DND-41 (cell line): ENCODE results near the gene ALB.

Source experiments
- ATAC-seq: fragments of 200-7000 bp; cut with Tn5 transposase; 3 replicates; pipeline ENCODE4 v1.9.1; 2021; ENCODE audit warnings: low read depth; ENCODE audit not compliant: insufficient read depth
- DNase-seq: peaks from one replicate; pipeline ENCODE4 v3.0.0-alpha.2; 2020
- H2AFZ ChIP-seq: 2 replicates; pipeline ENCODE4 v1.6.0; 2012; ENCODE audit warnings: low read depth, low read length
- H3K27ac ChIP-seq: 2 replicates; pipeline ENCODE4 v1.5.1; 2012; ENCODE audit warnings: low read length, inconsistent platforms
- H3K27me3 ChIP-seq: fragments of 200-600 bp; sonication (generic); 2 replicates; pipeline ENCODE4 v1.6.0; 2012; ENCODE audit warnings: low read length, mild to moderate bottlenecking, inconsistent platforms; ENCODE audit not compliant: insufficient read depth, poor library complexity
- H3K36me3 ChIP-seq: 2 replicates; pipeline ENCODE4 v1.5.1; 2012; ENCODE audit warnings: low read length, inconsistent platforms; ENCODE audit not compliant: insufficient read depth
- H3K4me1 ChIP-seq: 2 replicates; pipeline ENCODE4 v1.5.1; 2012; ENCODE audit warnings: mild to moderate bottlenecking, low read length; ENCODE audit not compliant: insufficient read depth
- H3K4me2 ChIP-seq: 2 replicates; pipeline ENCODE4 v1.6.0; 2012; ENCODE audit warnings: mild to moderate bottlenecking, moderate library complexity, low read length, inconsistent platforms; ENCODE audit not compliant: insufficient read depth
- H3K4me3 ChIP-seq, 2 experiments: fragments of 200-600 bp in 1 of 2; shearing (Covaris generic) in 1 of 2; 2 replicates each; pipeline ENCODE4 v1.5.1; 2012 to 2016; ENCODE audit warnings: inconsistent platforms in 2 of 2, low read length in 2 of 2, mild to moderate bottlenecking in 2 of 2, low read depth in 1 of 2, moderate library complexity in 1 of 2
- H3K79me2 ChIP-seq: 2 replicates; pipeline ENCODE4 v1.6.0; 2012; ENCODE audit warnings: low read length, inconsistent platforms; ENCODE audit not compliant: insufficient read depth
- H3K9ac ChIP-seq: 2 replicates; pipeline ENCODE4 v1.6.0; 2012; ENCODE audit warnings: low read depth, mild to moderate bottlenecking, inconsistent platforms, low read length, moderate library complexity
- H3K9me3 ChIP-seq: 2 replicates; pipeline ENCODE4 v1.5.1; 2012; ENCODE audit warnings: low read length, moderate library complexity, mild to moderate bottlenecking, inconsistent platforms; ENCODE audit not compliant: insufficient read depth, severe bottlenecking
- H4K20me1 ChIP-seq: 2 replicates; pipeline ENCODE4 v1.6.0; 2012; ENCODE audit warnings: low read length; ENCODE audit not compliant: insufficient read depth
- EZH2 ChIP-seq: IDR thresholded peaks from 3 replicates; pipeline ENCODE4 v1.6.1; 2012; ENCODE audit warnings: borderline replicate concordance, low read depth, mild to moderate bottlenecking, moderate library complexity, low read length, inconsistent platforms; ENCODE audit not compliant: severe bottlenecking
- TF ChIP-seq, protein P1 (sequence below): IDR thresholded peaks from 2 replicates; pipeline ENCODE4 v1.5.1; 2012; ENCODE audit warnings: borderline replicate concordance, low read length, moderate library complexity, mild to moderate bottlenecking; ENCODE audit not compliant: poor library complexity, severe bottlenecking; ENCODE audit errors: extremely low read depth

The ALB gene

DNA sequence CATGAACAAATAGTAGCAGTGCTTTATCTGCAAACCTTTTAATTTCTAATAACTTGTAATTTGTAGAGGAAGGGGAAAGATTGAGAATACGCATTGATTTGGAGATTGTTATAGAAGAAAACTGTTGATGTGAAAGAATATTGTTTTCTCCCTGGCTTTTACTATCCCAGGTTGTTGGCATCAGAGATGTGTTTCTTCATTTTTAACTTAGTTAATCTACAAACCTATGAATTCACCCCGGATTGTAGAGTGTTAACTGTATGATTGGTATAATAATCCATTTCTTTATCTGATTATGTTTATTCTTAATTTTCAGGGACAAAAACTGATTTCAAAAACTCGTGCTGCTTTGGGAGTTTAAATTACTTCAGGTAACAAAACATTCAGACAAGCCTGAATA is 50.8 kb downstream of the ALB start:
- no peak for ATAC-seq
- H3K9me3 ChIP-seq = no peaks in the 10 kb centered on the region
- TF ChIP-seq, protein P1, sequence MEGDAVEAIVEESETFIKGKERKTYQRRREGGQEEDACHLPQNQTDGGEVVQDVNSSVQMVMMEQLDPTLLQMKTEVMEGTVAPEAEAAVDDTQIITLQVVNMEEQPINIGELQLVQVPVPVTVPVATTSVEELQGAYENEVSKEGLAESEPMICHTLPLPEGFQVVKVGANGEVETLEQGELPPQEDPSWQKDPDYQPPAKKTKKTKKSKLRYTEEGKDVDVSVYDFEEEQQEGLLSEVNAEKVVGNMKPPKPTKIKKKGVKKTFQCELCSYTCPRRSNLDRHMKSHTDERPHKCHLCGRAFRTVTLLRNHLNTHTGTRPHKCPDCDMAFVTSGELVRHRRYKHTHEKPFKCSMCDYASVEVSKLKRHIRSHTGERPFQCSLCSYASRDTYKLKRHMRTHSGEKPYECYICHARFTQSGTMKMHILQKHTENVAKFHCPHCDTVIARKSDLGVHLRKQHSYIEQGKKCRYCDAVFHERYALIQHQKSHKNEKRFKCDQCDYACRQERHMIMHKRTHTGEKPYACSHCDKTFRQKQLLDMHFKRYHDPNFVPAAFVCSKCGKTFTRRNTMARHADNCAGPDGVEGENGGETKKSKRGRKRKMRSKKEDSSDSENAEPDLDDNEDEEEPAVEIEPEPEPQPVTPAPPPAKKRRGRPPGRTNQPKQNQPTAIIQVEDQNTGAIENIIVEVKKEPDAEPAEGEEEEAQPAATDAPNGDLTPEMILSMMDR = no peak
- no peak for TF ChIP-seq EZH2

DNA sequence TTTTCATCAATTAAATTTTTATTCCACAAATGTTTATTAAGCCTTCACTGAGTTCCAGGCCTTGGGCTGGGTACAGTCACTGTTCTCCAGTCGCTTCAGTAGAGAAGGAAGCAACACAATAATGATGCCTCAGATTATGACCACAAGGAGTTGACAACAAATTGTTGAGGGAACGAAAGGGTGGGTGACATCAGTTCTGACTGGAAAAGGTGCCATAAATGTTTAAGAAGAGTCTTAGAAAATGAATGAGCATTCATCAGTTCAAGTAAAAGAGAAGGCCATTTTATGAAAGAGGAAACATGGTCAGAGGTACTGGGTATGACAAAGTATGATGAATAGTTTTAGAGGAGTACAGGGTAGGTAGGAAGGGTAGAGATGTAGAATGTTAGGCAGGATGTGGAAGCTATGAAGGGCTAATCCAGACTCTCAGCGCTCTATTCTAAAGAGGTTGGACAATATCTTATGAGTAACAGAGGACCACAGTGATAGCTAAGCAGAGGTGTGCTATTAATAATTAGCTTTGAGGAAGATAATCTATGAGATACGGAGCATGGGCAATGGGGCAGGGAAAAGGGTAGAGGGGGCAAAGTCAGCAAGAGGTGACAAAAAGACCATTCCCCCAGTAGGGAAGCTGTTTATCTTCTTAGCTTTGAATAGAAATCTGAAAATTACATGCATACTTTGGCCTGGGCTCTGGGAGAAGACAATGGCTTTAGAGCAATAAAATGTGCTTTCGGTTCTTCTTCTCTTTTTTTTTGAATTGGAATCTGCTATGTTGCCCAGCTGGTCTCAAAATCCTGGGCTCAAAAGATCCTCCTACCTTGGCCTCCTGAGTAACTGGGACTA is 52.3 kb downstream of the ALB start:
- ATAC-seq (no peak), DNase-seq (no peak)
- no peak overlapping the region for H3K4me2 ChIP-seq
- H3K27me3 ChIP-seq = no peaks in the 10 kb centered on the region
- no peak overlapping the region for H3K27ac ChIP-seq
- H3K36me3 ChIP-seq = no peaks in the 10 kb centered on the region
- H3K4me1 ChIP-seq = no peaks in the 10 kb centered on the region
- TF ChIP-seq EZH2 = no peak
- TF ChIP-seq, protein P1 = no peak
- H3K9me3 ChIP-seq = no peaks in the 10 kb centered on the region
- H2AFZ ChIP-seq = no peak overlapping the region
- H3K79me2 ChIP-seq = no peaks in the 10 kb centered on the region
- H3K9ac ChIP-seq = no peak overlapping the region
- H3K4me3 ChIP-seq = no peak overlapping the region
- H4K20me1 ChIP-seq = no peaks in the 10 kb centered on the region

More for the DNA sequence above, 50.8 kb downstream of the ALB start:
- Histone ChIP-seq H3K36me3 (no peaks in the 10 kb centered on the region), H3K9ac (no peak overlapping the region), H3K27me3 (no peaks in the 10 kb centered on the region), H3K4me3 (no peak overlapping the region), H3K79me2 (no peaks in the 10 kb centered on the region), H3K4me1 (no peaks in the 10 kb centered on the region), H3K27ac (no peak overlapping the region), H3K4me2 (no peak overlapping the region), H4K20me1 (no peaks in the 10 kb centered on the region), H2AFZ (no peak overlapping the region)
- no peak for DNase-seq

DNA sequence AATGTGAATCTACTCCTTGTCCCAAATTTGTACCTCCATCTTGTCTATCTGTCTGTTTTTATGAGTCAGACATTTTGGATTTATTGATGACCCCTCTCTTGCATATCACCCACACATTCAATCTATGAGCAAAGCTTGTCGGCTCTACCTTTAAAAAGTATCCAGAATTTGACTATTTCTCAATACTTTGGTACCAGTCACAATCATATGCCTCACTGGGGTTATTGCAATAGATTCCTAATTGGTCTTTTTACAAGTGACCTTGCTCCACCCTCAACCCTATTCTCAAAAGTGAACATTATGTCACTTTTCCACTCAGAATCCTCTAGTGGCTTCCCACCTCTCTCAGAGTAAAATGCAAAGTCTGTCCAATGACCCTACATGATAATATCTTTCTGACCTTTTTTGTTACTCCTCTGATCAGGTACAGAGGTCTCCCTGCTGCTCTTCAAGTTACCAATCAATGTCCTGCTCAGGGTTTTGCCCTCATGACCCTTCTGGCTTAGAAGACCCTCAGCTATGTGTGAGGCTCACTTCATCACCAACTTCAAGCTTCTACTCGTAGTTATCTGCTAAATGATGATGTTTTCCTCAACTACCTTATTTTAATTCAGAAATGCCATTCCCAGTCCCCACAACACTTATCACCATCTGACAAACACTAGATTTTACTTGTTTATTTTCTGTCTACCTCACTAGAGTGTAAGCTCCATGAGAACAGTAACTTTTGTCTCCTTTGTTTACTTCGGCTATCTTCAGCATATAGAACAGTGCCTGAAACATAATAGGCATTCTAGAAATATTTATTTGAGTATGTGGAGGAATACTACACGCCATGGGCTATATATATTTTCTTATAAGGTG is 54.3 kb downstream of the ALB start:
- no peaks in the 10 kb centered on the region for H3K9me3 ChIP-seq
- H3K27me3 ChIP-seq = no peaks in the 10 kb centered on the region
- H3K4me2 ChIP-seq = no peak overlapping the region
- no peaks in the 10 kb centered on the region for H4K20me1 ChIP-seq
- TF ChIP-seq, protein P1 = no peak
- no peak for TF ChIP-seq EZH2
- DNase-seq (no peak), ATAC-seq (no peak)
- no peaks in the 10 kb centered on the region for H3K79me2 ChIP-seq
- H3K4me3 ChIP-seq = no peak overlapping the region
- no peaks in the 10 kb centered on the region for H3K36me3 ChIP-seq
- no peak overlapping the region for H2AFZ ChIP-seq
- no peaks in the 10 kb centered on the region for H3K4me1 ChIP-seq
- no peak overlapping the region for H3K27ac ChIP-seq
- H3K9ac ChIP-seq = no peak overlapping the region
